Measurements from ENCODE around the gene PPT2. TPM values are rescaled to one million over a fixed set of nuclear protein-coding genes. Genes with fewer than 3 reads are reported as not detected.

PPT2 gene
- total and polyA plus RNA-seq, 2 donors (not counting 1 experiment from before 2014, with no cell fraction given), result 13.7 to 37.3 TPM

- H3K9me3 ChIP-seq (ENCODE audit: control insufficient read depth, insufficient read depth, low read depth, low read length), result no peaks in the 10 kb centered on the region
- no peak overlapping the region for H3K4me3 ChIP-seq (replicated peaks in 1 of 4; ENCODE audit: control extremely low read depth in 1 of 4, insufficient read depth in 1 of 4, low read depth in 3 of 4, low read length in 4 of 4)
- no peak overlapping the region for H3K4me2 ChIP-seq (ENCODE audit: extremely low read depth, insufficient read depth, low read length)
- H3K4me1 ChIP-seq (ENCODE audit: control insufficient read depth, extremely low read depth, insufficient read depth, low read length), result peaks cover 8% of the 10 kb centered on the region
- H3K9ac ChIP-seq (ENCODE audit: insufficient read depth, low read length), result no peak overlapping the region
- no peak overlapping the region for H2AFZ ChIP-seq (ENCODE audit: low read length)
- no peak for DNase-seq (ENCODE audit: low read depth in 2 of 2)
- no peak overlapping the region for H3K27ac ChIP-seq (ENCODE audit: insufficient read depth, low read length)
- no peaks in the 10 kb centered on the region for H3K27me3 ChIP-seq (ENCODE audit: control insufficient read depth, insufficient read depth, low read length)
- TF ChIP-seq EZH2 (IDR thresholded peaks at IDR 0.05; ENCODE audit: low read length, missing control alignments) (no peak), CTCF (conservative IDR thresholded peaks at IDR 0.05 in 1 of 2, IDR thresholded peaks at IDR 0.05 in 1 of 2; ENCODE audit: low read depth in 1 of 2, low read length in 2 of 2) (no peak)
- peaks cover 7% of the 10 kb centered on the region for H3K36me3 ChIP-seq (ENCODE audit: control insufficient read depth, insufficient read depth, low read length)
- no peaks in the 10 kb centered on the region for H4K20me1 ChIP-seq (ENCODE audit: control insufficient read depth, extremely low read depth, insufficient read depth, low read length)
- peaks cover 15% of the 10 kb centered on the region for H3K79me2 ChIP-seq (ENCODE audit: control insufficient read depth, insufficient read depth, low read length)
Observed at GRCh38 chr6:32158052-32158451, 4.1 kb downstream of the PPT2 start.

- H2AFZ ChIP-seq (ENCODE audit: low read length), result no peak overlapping the region
- H3K79me2 ChIP-seq (ENCODE audit: control insufficient read depth, insufficient read depth, low read length), result no peaks in the 10 kb centered on the region
- no peak overlapping the region for H3K27ac ChIP-seq (ENCODE audit: insufficient read depth, low read length)
- peaks cover 18% of the 10 kb centered on the region for H3K36me3 ChIP-seq (ENCODE audit: control insufficient read depth, insufficient read depth, low read length)
- DNase-seq (ENCODE audit: low read depth in 2 of 2), result no peak
- no peak overlapping the region for H3K4me2 ChIP-seq (ENCODE audit: extremely low read depth, insufficient read depth, low read length)
- H3K4me1 ChIP-seq (ENCODE audit: control insufficient read depth, extremely low read depth, insufficient read depth, low read length), result no peaks in the 10 kb centered on the region
- H3K9ac ChIP-seq (ENCODE audit: insufficient read depth, low read length), result no peak overlapping the region
- no peaks in the 10 kb centered on the region for H3K27me3 ChIP-seq (ENCODE audit: control insufficient read depth, insufficient read depth, low read length)
- no peaks in the 10 kb centered on the region for H3K9me3 ChIP-seq (ENCODE audit: control insufficient read depth, insufficient read depth, low read depth, low read length)
- TF ChIP-seq EZH2 (IDR thresholded peaks at IDR 0.05; ENCODE audit: low read length, missing control alignments) (no peak), CTCF (conservative IDR thresholded peaks at IDR 0.05 in 1 of 2, IDR thresholded peaks at IDR 0.05 in 1 of 2; ENCODE audit: low read depth in 1 of 2, low read length in 2 of 2) (no peak)
- no peaks in the 10 kb centered on the region for H4K20me1 ChIP-seq (ENCODE audit: control insufficient read depth, extremely low read depth, insufficient read depth, low read length)
- no peak overlapping the region for H3K4me3 ChIP-seq (replicated peaks in 1 of 4; ENCODE audit: control extremely low read depth in 1 of 4, insufficient read depth in 1 of 4, low read depth in 3 of 4, low read length in 4 of 4)
Observed at GRCh38 chr6:32163559-32164258, 9.8 kb downstream of the PPT2 start.

- no peak for TF ChIP-seq CTCF (conservative IDR thresholded peaks at IDR 0.05 in 1 of 2, IDR thresholded peaks at IDR 0.05 in 1 of 2; ENCODE audit: low read depth in 1 of 2, low read length in 2 of 2)
- TF ChIP-seq EZH2 (IDR thresholded peaks at IDR 0.05; ENCODE audit: low read length, missing control alignments), result no peak
- no peak within 1 kb of the TSS for H3K4me2 ChIP-seq (ENCODE audit: extremely low read depth, insufficient read depth, low read length)
- H3K9ac ChIP-seq (ENCODE audit: insufficient read depth, low read length), result no peak within 1 kb of the TSS
- no peaks in the 10 kb centered on the region for H3K9me3 ChIP-seq (ENCODE audit: control insufficient read depth, insufficient read depth, low read depth, low read length)
- no peaks in the 10 kb centered on the region for H3K4me1 ChIP-seq (ENCODE audit: control insufficient read depth, extremely low read depth, insufficient read depth, low read length)
- no peaks in the 10 kb centered on the region for H3K79me2 ChIP-seq (ENCODE audit: control insufficient read depth, insufficient read depth, low read length)
- no peak within 1 kb of the TSS for H3K27ac ChIP-seq (ENCODE audit: insufficient read depth, low read length)
- no peak within 1 kb of the TSS for H3K4me3 ChIP-seq (replicated peaks in 1 of 4; ENCODE audit: control extremely low read depth in 1 of 4, insufficient read depth in 1 of 4, low read depth in 3 of 4, low read length in 4 of 4)
- H2AFZ ChIP-seq (ENCODE audit: low read length), result no peak within 1 kb of the TSS
- no peaks in the 10 kb centered on the region for H3K27me3 ChIP-seq (ENCODE audit: control insufficient read depth, insufficient read depth, low read length)
- peaks cover 20% of the 10 kb centered on the region for H3K36me3 ChIP-seq (ENCODE audit: control insufficient read depth, insufficient read depth, low read length)
- no peaks in the 10 kb centered on the region for H4K20me1 ChIP-seq (ENCODE audit: control insufficient read depth, extremely low read depth, insufficient read depth, low read length)
- DNase-seq (ENCODE audit: low read depth in 2 of 2), result no peak
Observed at GRCh38 chr6:32164295-32164694, 10.4 kb downstream of the PPT2 start, which contains the start of gene EGFL8. Gene EGFL8 (plus strand): TSS chr6:32164595. CDS start chr6:32166166, 1,571 bp downstream.

Measured in fibroblast of lung (primary cell).